H9 (cell line): ENCODE measurements around the gene ZNHIT2. TPM values are rescaled to one million over a fixed set of nuclear protein-coding genes. Genes with fewer than 3 reads are reported as not detected.

ENCODE experiments used
- DNase-seq: peaks from one replicate; pipeline ENCODE4 v3.0.0-alpha.2; 2017
- H2AFZ ChIP-seq: one replicate; pipeline ENCODE4 v1.6.1; 2013; ENCODE audit warnings: mild to moderate bottlenecking, low read length, control low read depth, moderate library complexity
- H2AK5ac ChIP-seq: 2 replicates; pipeline ENCODE4 v1.6.1; 2013; ENCODE audit warnings: low read length, control low read depth, mixed read lengths; ENCODE audit not compliant: insufficient read length
- H2BK120ac ChIP-seq: one replicate; pipeline ENCODE4 v1.6.1; 2013; ENCODE audit warnings: low read depth, mild to moderate bottlenecking, low read length, control low read depth, inconsistent platforms; ENCODE audit not compliant: poor library complexity, severe bottlenecking
- H2BK12ac ChIP-seq: 2 replicates; pipeline ENCODE4 v1.6.1; 2013; ENCODE audit warnings: low read length, control low read depth, mixed read lengths, low read depth; ENCODE audit not compliant: insufficient read length
- H2BK15ac ChIP-seq: 2 replicates; pipeline ENCODE4 v1.6.1; 2013; ENCODE audit warnings: low read depth, low read length, control low read depth
- H2BK20ac ChIP-seq: one replicate; pipeline ENCODE4 v1.6.1; 2013; ENCODE audit warnings: low read depth, mild to moderate bottlenecking, low read length, control low read depth, inconsistent platforms; ENCODE audit not compliant: poor library complexity, severe bottlenecking
- H2BK5ac ChIP-seq: 2 replicates; pipeline ENCODE4 v1.6.1; 2013; ENCODE audit warnings: low read length, control low read depth, mixed read lengths; ENCODE audit not compliant: insufficient read length
- H3K14ac ChIP-seq: 2 replicates; pipeline ENCODE4 v1.6.1; 2013; ENCODE audit warnings: low read length, control low read depth; ENCODE audit not compliant: insufficient read depth
- H3K18ac ChIP-seq: 2 replicates; pipeline ENCODE4 v1.6.1; 2013; ENCODE audit warnings: low read depth, mild to moderate bottlenecking, mixed read lengths, low read length, control low read depth; ENCODE audit not compliant: insufficient read length
- H3K23ac ChIP-seq: 2 replicates; pipeline ENCODE4 v1.6.1; 2013; ENCODE audit warnings: low read length, control low read depth, mixed read lengths, low read depth; ENCODE audit not compliant: insufficient read length
- H3K23me2 ChIP-seq: 2 replicates; pipeline ENCODE4 v1.6.1; 2013; ENCODE audit warnings: low read depth, mild to moderate bottlenecking, mixed read lengths, low read length, control low read depth; ENCODE audit not compliant: insufficient read length, poor library complexity, severe bottlenecking
- H3K27ac ChIP-seq: 2 replicates; pipeline ENCODE4 v1.5.1; 2013; ENCODE audit warnings: low read length, control low read depth, mixed read lengths, low read depth; ENCODE audit not compliant: insufficient read length
- H3K27me3 ChIP-seq: 2 replicates; pipeline ENCODE4 v1.6.1; 2013; ENCODE audit warnings: low read length, control low read depth, inconsistent platforms; ENCODE audit not compliant: insufficient read depth
- H3K4ac ChIP-seq: 2 replicates; pipeline ENCODE4 v1.6.1; 2013; ENCODE audit warnings: low read depth, mild to moderate bottlenecking, control low read depth, inconsistent platforms, low read length, moderate library complexity
- H3K4me1 ChIP-seq: 2 replicates; pipeline ENCODE4 v1.6.1; 2013; ENCODE audit warnings: low read length, control low read depth, inconsistent platforms; ENCODE audit not compliant: insufficient read depth
- H3K4me2 ChIP-seq: 2 replicates; pipeline ENCODE4 v1.6.1; 2013; ENCODE audit warnings: low read length, control low read depth, mixed read lengths; ENCODE audit not compliant: insufficient read length, insufficient read depth
- H3K56ac ChIP-seq: 2 replicates; pipeline ENCODE4 v1.6.1; 2013; ENCODE audit warnings: low read depth, mild to moderate bottlenecking, mixed read lengths, low read length, control low read depth; ENCODE audit not compliant: insufficient read length
- H3K79me1 ChIP-seq: 2 replicates; pipeline ENCODE4 v1.6.1; 2013; ENCODE audit warnings: low read depth, mild to moderate bottlenecking, moderate library complexity, low read length, control low read depth, inconsistent platforms; ENCODE audit not compliant: insufficient read depth, poor library complexity, severe bottlenecking
- H3K79me2 ChIP-seq: 2 replicates; pipeline ENCODE4 v1.6.1; 2013; ENCODE audit warnings: low read length, control low read depth, inconsistent platforms; ENCODE audit not compliant: insufficient read depth
- H3K9ac ChIP-seq: 2 replicates; pipeline ENCODE4 v1.6.1; 2013; ENCODE audit warnings: low read length, control low read depth, mixed read lengths; ENCODE audit not compliant: insufficient read length; ENCODE audit errors: extremely low read depth
- H3K9me3 ChIP-seq: one replicate; pipeline ENCODE4 v1.6.1; 2013; ENCODE audit warnings: low read depth, low read length, inconsistent platforms; ENCODE audit not compliant: control insufficient read depth
- H3T11ph ChIP-seq: one replicate; pipeline ENCODE4 v1.6.1; 2013; ENCODE audit warnings: mild to moderate bottlenecking, low read length, control low read depth, inconsistent platforms
- H4K20me1 ChIP-seq: one replicate; pipeline ENCODE4 v1.6.1; 2013; ENCODE audit not compliant: control insufficient read depth, insufficient read length, insufficient read depth
- H4K5ac ChIP-seq: 2 replicates; pipeline ENCODE4 v1.6.1; 2013; ENCODE audit warnings: low read depth, mild to moderate bottlenecking, mixed read lengths, low read length, control low read depth; ENCODE audit not compliant: insufficient read length
- H4K8ac ChIP-seq: replicated peaks from 2 replicates; pipeline ENCODE4 v1.6.1; 2013; ENCODE audit warnings: low read length, control low read depth, mixed read lengths, low read depth; ENCODE audit not compliant: insufficient read length
- H4K91ac ChIP-seq: 2 replicates; pipeline ENCODE4 v1.6.1; 2013; ENCODE audit warnings: low read depth, mild to moderate bottlenecking, moderate library complexity, mixed read lengths, low read length, control low read depth; ENCODE audit not compliant: insufficient read length
- H3K27ac Mint-ChIP-seq, 3 experiments: 2 replicates in 2 of 3; 3 replicates in 1 of 3; pipeline ENCODE4 v1.8.0; 2020 to 2021; ENCODE audit warnings: mixed read lengths in 3 of 3, mild to moderate bottlenecking in 1 of 3, moderate library complexity in 1 of 3
- H3K27me3 Mint-ChIP-seq: 2 replicates; pipeline ENCODE4 v1.8.0; 2021; ENCODE audit warnings: low read depth, mild to moderate bottlenecking, moderate library complexity, mixed read lengths
- H3K36me3 Mint-ChIP-seq, 3 experiments: 2 replicates in 2 of 3; 3 replicates in 1 of 3; pipeline ENCODE4 v1.8.0; 2020 to 2021; ENCODE audit warnings: low read depth in 3 of 3, mixed read lengths in 3 of 3; ENCODE audit not compliant: insufficient read depth in 1 of 3
- H3K4me1 Mint-ChIP-seq, 2 experiments: 2 replicates each; pipeline ENCODE4 v1.8.0; 2020; ENCODE audit warnings: mixed read lengths in 2 of 2
- H3K4me3 Mint-ChIP-seq, 2 experiments: 2 replicates in 1 of 2; 3 replicates in 1 of 2; pipeline ENCODE4 v1.8.0; 2020 to 2021; ENCODE audit warnings: mild to moderate bottlenecking in 2 of 2, mixed read lengths in 2 of 2, moderate library complexity in 1 of 2
- H3K9me3 Mint-ChIP-seq, 2 experiments: 2 replicates in 1 of 2; 3 replicates in 1 of 2; pipeline ENCODE4 v1.8.0; 2020; ENCODE audit warnings: mild to moderate bottlenecking in 2 of 2, mixed read lengths in 2 of 2, moderate library complexity in 1 of 2
- CTCF ChIP-seq: fragments of 200-600 bp; sonication (generic); conservative IDR thresholded peaks from 3 replicates; pipeline ENCODE4 v1.8.0; 2021; ENCODE audit warnings: antibody characterized with exemption, mild to moderate bottlenecking
- WGBS: extraction: QIAGEN DNeasy Blood & Tissue Kit; methylation state at CpG from one replicate; pipeline ENCODE4 v1.1.7; 2013; ENCODE audit warnings: missing lambda C conversion rate, low lambda C conversion rate, mixed read lengths; ENCODE audit not compliant: insufficient read length; ENCODE audit errors: extremely low coverage; 5-methylcytosine and 5-hydroxymethylcytosine counted together
- total RNA-seq: library from RNA; stranded (reverse); gene quantifications from 2 replicates; pipeline ENCODE4 v1.2.1, GENCODE V29; 2021

The ZNHIT2 gene
- total RNA-seq, 1 experiment from 2014 or later: 18.3 TPM

- Histone ChIP-seq H3K18ac (no peak overlapping the region), H3K4me2 (no peak overlapping the region), H3K27me3 (no peaks in the 10 kb centered on the region), H4K91ac (no peak overlapping the region), H3K9me3 (no peaks in the 10 kb centered on the region), H3K4ac (no peak overlapping the region), H4K20me1 (peaks cover 3% of the 10 kb centered on the region), H3K56ac (no peak overlapping the region), H3K23ac (no peak overlapping the region), H3T11ph (no peak overlapping the region), H2BK15ac (no peak overlapping the region), H2BK5ac (no peak overlapping the region), H3K79me2 (no peaks in the 10 kb centered on the region), H2BK12ac (no peak overlapping the region), H3K9ac (no peak overlapping the region), H4K8ac (no peak overlapping the region), H3K27ac (no peak overlapping the region), H2BK20ac (no peak overlapping the region), H3K23me2 (peaks cover 3% of the 10 kb centered on the region), H4K5ac (no peak overlapping the region), H3K79me1 (no peaks in the 10 kb centered on the region), H2AK5ac (no peak overlapping the region), H3K14ac (no peak overlapping the region), H2BK120ac (no peak overlapping the region), H2AFZ (no peak overlapping the region), H3K4me1 (no peaks in the 10 kb centered on the region)
- Mint-ChIP-seq H3K4me1 (peaks cover 5 to 7% of the 10 kb centered on the region in 2 experiments; a peak in 3 of 4 replicates), H3K4me3 (no peak overlapping the region), H3K9me3 (no peaks in the 10 kb centered on the region), H3K27me3 (no peaks in the 10 kb centered on the region), H3K36me3 (peaks cover 4 to 39% (median 37%) of the 10 kb centered on the region in 3 experiments), H3K27ac (no peak overlapping the region)
- no CpG with 5 or more reads among the region's 4 CpGs for WGBS
- no peak for TF ChIP-seq CTCF
- DNase-seq: no peak
Measured at GRCh38 chr11:65089621-65090020, 27.9 kb downstream of the ZNHIT2 start.
